Right lung (tissue), 5 donors: Measurements from ENCODE around the gene KIR3DL2. TPM values are rescaled to one million over a fixed set of nuclear protein-coding genes. Genes with fewer than 3 reads are reported as not detected.
"Not testable (repeated sequence)": the region's sequence is repeated elsewhere in the genome, so short reads cannot be mapped to it uniquely, and the experiment has no call there.

Source experiments
- DNase-seq, 2 donors: peaks; one replicate each; pipeline ENCODE4 v3.0.0-alpha.2; 2013
- polyA plus RNA-seq, 5 donors: library from polyadenylated mRNA; unstranded; fragments of 120-200 nt; gene quantifications; one replicate each; pipeline versions ENCODE4 v1.2.1 to v1.2.3, GENCODE V29; 2013; ENCODE audit warnings: inconsistent platforms in 1 of 5, low replicate concordance in 1 of 5; ENCODE audit not compliant: insufficient read length in 5 of 5, insufficient read depth in 1 of 5

The KIR3DL2 gene
- polyA plus RNA-seq, 5 donors = not detected

GRCh38 chr19:54871696-54872095 is 21.5 kb downstream of the KIR3DL2 start:
- no peak for DNase-seq

- no peak for DNase-seq
Observed at GRCh38 chr19:54873990-54874389, 23.7 kb downstream of the KIR3DL2 start, which contains the start of gene FCAR. Gene FCAR (plus strand): TSS chr19:54874235. CDS start chr19:54874290, 55 bp downstream.

GRCh38 chr19:54875506-54875905 is 25.3 kb downstream of the KIR3DL2 start:
- DNase-seq = no peak

GRCh38 chr19:54877471-54877870 is 27.2 kb downstream of the KIR3DL2 start:
- no peak for DNase-seq

- DNase-seq = no peak
Observed at GRCh38 chr19:54881884-54882283, 31.6 kb downstream of the KIR3DL2 start.

- DNase-seq = no peak
Observed at GRCh38 chr19:54882758-54883157, 32.5 kb downstream of the KIR3DL2 start.

GRCh38 chr19:54883228-54883627 is 33.0 kb downstream of the KIR3DL2 start:
- no peak for DNase-seq

- no peak for DNase-seq
Observed at GRCh38 chr19:54888239-54888638, 38.0 kb downstream of the KIR3DL2 start.

- no peak for DNase-seq
Observed at GRCh38 chr19:54889566-54889965, 39.3 kb downstream of the KIR3DL2 start.

GRCh38 chr19:54893406-54893805 is 43.2 kb downstream of the KIR3DL2 start:
- DNase-seq = peak in 1 of 2 donors; percentile 16

- DNase-seq = not testable (repeated sequence)
Observed at GRCh38 chr19:54894106-54894505, 43.9 kb downstream of the KIR3DL2 start.

- DNase-seq = no peak
Observed at GRCh38 chr19:54896036-54896435, 45.8 kb downstream of the KIR3DL2 start.

GRCh38 chr19:54898685-54899084 is 48.4 kb downstream of the KIR3DL2 start:
- not testable (repeated sequence) for DNase-seq

- not testable (repeated sequence) for DNase-seq
Observed at GRCh38 chr19:54899646-54900045, 49.4 kb downstream of the KIR3DL2 start.

GRCh38 chr19:54901153-54901552 is 50.9 kb downstream of the KIR3DL2 start:
- not testable (repeated sequence) for DNase-seq

- DNase-seq = no peak
Observed at GRCh38 chr19:54902061-54902460, 51.8 kb downstream of the KIR3DL2 start.

- no peak for DNase-seq
Observed at GRCh38 chr19:54903303-54903702, 53.1 kb downstream of the KIR3DL2 start.

- DNase-seq = not testable (repeated sequence)
Observed at GRCh38 chr19:54904261-54904660, 54.0 kb downstream of the KIR3DL2 start.

GRCh38 chr19:54905421-54905802 is 55.2 kb downstream of the KIR3DL2 start:
- no peak for DNase-seq

- no peak for DNase-seq
Observed at GRCh38 chr19:54905803-54906511, 55.7 kb downstream of the KIR3DL2 start, which contains the start of gene NCR1. Gene NCR1 (plus strand): TSS chr19:54906148. CDS start chr19:54906188, 40 bp downstream.

- DNase-seq = no peak
Observed at GRCh38 chr19:54906819-54907218, 56.6 kb downstream of the KIR3DL2 start.

- not testable (repeated sequence) for DNase-seq
Observed at GRCh38 chr19:54907899-54908298, 57.7 kb downstream of the KIR3DL2 start.
